ENCODE measurements around the gene DAGLA.

DNA sequence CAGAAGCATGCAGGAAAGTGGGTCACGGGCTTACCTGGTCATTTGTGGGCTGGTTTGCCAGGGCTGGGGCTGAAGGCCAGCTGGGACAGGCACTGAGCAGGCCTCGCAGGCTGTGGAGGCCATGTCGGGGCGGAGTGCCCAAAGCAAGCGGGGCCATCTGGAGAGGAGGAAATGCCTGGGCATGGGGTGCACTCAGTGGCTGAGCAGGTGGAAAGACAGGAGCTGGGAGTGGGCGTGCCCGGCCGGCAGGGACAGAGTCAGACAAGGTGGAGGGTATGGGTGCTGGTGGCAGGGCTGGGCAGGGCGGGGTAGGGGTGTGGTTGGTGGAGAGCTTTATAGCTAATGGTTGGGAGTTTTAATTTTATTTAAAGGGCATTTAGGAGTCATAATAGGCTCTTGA lies 27.4 kb downstream of the DAGLA start:
- TF ChIP-seq ELF4 (IDR thresholded peaks at IDR 0.05) (no peak), FOXA1 (IDR thresholded peaks at IDR 0.05) (no peak), TARDBP (IDR thresholded peaks at IDR 0.05) (no peak), ZNF384 (IDR thresholded peaks at IDR 0.05) (no peak), NFRKB (IDR thresholded peaks at IDR 0.05) (no peak), SP1 (IDR thresholded peaks at IDR 0.05) (no peak), SUZ12 (IDR thresholded peaks at IDR 0.05) (no peak), ARNT (IDR thresholded peaks at IDR 0.05) (no peak), HDGF (IDR thresholded peaks at IDR 0.05; ENCODE audit: borderline replicate concordance) (no peak), BHLHE40 (IDR thresholded peaks at IDR 0.05; ENCODE audit: borderline replicate concordance) (no peak), L3MBTL2 (conservative IDR thresholded peaks at IDR 0.05) (no peak), FOXK2 (IDR thresholded peaks at IDR 0.05) (no peak)
- TF ChIP-seq, protein P1, sequence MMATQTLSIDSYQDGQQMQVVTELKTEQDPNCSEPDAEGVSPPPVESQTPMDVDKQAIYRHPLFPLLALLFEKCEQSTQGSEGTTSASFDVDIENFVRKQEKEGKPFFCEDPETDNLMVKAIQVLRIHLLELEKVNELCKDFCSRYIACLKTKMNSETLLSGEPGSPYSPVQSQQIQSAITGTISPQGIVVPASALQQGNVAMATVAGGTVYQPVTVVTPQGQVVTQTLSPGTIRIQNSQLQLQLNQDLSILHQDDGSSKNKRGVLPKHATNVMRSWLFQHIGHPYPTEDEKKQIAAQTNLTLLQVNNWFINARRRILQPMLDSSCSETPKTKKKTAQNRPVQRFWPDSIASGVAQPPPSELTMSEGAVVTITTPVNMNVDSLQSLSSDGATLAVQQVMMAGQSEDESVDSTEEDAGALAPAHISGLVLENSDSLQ (IDR thresholded peaks at IDR 0.05), result no peak
